Kidney (tissue), 2 donors: ENCODE measurements around the gene CCDC80. TPM values are rescaled to one million over a fixed set of nuclear protein-coding genes. Genes with fewer than 3 reads are reported as not detected.

Experiments
- polyA plus RNA-seq: library from polyadenylated mRNA; stranded (reverse); fragments of 350-450 nt; fragmentation: Illumina TruSeq; extraction: RNeasy Lipid Tissue Mini Kit (QIAGEN cat#74804); gene quantifications from one replicate; pipeline ENCODE4 v1.2.3, GENCODE V29; 2014; ENCODE audit warnings: low read depth, low replicate concordance; ENCODE audit not compliant: insufficient read depth
- total RNA-seq: library from RNA; stranded (reverse); fragmentation: NEBNext Ultra II Directional; extraction: Animal tissue kit (Norgen Biotek cat#: 25700); gene quantifications from one replicate; pipeline ENCODE4 v1.2.1, GENCODE V29; 2021
- donor health status: DM: yes; HTN: yes; CAD: no.

CCDC80 gene
- total and polyA plus RNA-seq, 2 donors from 2014 or later, result 12.0 to 57.5 TPM

Other genes with a start within 250 kb of the CCDC80 start
- 3.2 TPM for gene BTLA, start 141.7 kb downstream of the CCDC80 start, total RNA-seq
- not detected for gene BTLA, start 141.7 kb downstream of the CCDC80 start, polyA plus RNA-seq
- gene ATG3, start 79.2 kb downstream of the CCDC80 start, total RNA-seq, result 57.0 TPM
- gene ATG3, start 79.2 kb downstream of the CCDC80 start, polyA plus RNA-seq, result 62.7 TPM
- 38.6 TPM for gene SLC35A5, start 79.1 kb downstream of the CCDC80 start, total RNA-seq
- gene SLC35A5, start 79.1 kb downstream of the CCDC80 start, polyA plus RNA-seq, result 22.5 TPM
- gene CD200R1L, start 205.7 kb upstream of the CCDC80 start, total RNA-seq, result not detected
- gene CD200R1L, start 205.7 kb upstream of the CCDC80 start, polyA plus RNA-seq, result not detected